Effector memory CD4-positive, alpha-beta T cell (primary cell): ENCODE data around the gene RNF208.
A peak's percentile ranks its signal among the peaks of the same experiment; 100 is the strongest.
"Not testable (repeated sequence)": the region's sequence is repeated elsewhere in the genome, so short reads cannot be mapped to it uniquely, and the experiment has no call there.

ENCODE experiments used
- DNase-seq, 3 donors: peaks; one replicate each; pipeline ENCODE4 v3.0.0-alpha.2; 2020
- H3K27ac ChIP-seq: 2 replicates; pipeline ENCODE4 v1.7.0; 2013; ENCODE audit warnings: mild to moderate bottlenecking, low read length, moderate library complexity; ENCODE audit not compliant: insufficient read depth, poor library complexity, severe bottlenecking
- H3K27me3 ChIP-seq: replicated peaks from 2 replicates; pipeline ENCODE4 v1.7.0; 2013; ENCODE audit warnings: mild to moderate bottlenecking, low read length; ENCODE audit not compliant: insufficient read depth, control insufficient read depth, poor library complexity, severe bottlenecking
- H3K36me3 ChIP-seq: 2 replicates; pipeline ENCODE4 v1.7.0; 2013; ENCODE audit warnings: mild to moderate bottlenecking, low read length, moderate library complexity; ENCODE audit not compliant: control insufficient read depth, insufficient read depth
- H3K4me1 ChIP-seq: 2 replicates; pipeline ENCODE4 v1.7.0; 2013; ENCODE audit warnings: low read length, mild to moderate bottlenecking; ENCODE audit not compliant: control insufficient read depth, insufficient read depth, poor library complexity, severe bottlenecking
- H3K4me3 ChIP-seq: 2 replicates; pipeline ENCODE4 v1.7.0; 2013; ENCODE audit warnings: low read length, low read depth, mild to moderate bottlenecking; ENCODE audit not compliant: insufficient read depth, poor library complexity, severe bottlenecking
- H3K9me3 ChIP-seq: 2 replicates; pipeline ENCODE4 v1.7.0; 2013; ENCODE audit warnings: mild to moderate bottlenecking, low read length, moderate library complexity; ENCODE audit not compliant: control insufficient read depth

The RNF208 gene

GRCh38 chr9:137265496-137266161 is 43.6 kb upstream of the RNF208 start:
- no peaks in the 10 kb centered on the region for H3K9me3 ChIP-seq
- peaks cover 49% of the 10 kb centered on the region for H3K36me3 ChIP-seq
- H3K4me3 ChIP-seq, result no peak overlapping the region
- no peak for DNase-seq
- H3K27ac ChIP-seq, result no peak overlapping the region
- H3K4me1 ChIP-seq, result no peaks in the 10 kb centered on the region
- no peaks in the 10 kb centered on the region for H3K27me3 ChIP-seq

DNA sequence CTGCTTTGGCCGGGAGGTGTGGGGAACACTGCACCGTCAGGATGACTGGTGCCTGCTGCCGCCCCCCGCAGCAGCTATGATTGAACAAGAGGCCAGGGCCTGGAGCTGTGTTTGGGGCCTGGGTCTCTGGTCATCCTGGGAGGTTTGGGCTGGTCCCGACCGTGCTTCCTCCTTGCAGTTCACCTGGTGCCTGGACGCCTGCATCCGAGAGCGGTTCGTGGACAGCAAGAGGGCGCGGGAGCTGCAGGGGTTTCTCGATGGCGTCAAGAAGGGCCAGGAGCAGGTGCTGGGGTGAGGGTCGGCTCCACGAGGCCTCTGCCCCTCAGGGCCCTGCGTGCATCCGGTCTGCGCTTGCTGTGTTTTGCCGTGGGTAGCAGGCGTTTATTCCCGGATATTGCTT is 42.0 kb upstream of the RNF208 start:
- peaks cover 43% of the 10 kb centered on the region for H3K36me3 ChIP-seq

GRCh38 chr9:137263506-137263905 is 41.5 kb upstream of the RNF208 start:
- H3K4me1 ChIP-seq, result no peaks in the 10 kb centered on the region

More for the DNA sequence above, 42.0 kb upstream of the RNF208 start:
- Histone ChIP-seq H3K9me3 (no peaks in the 10 kb centered on the region), H3K4me3 (no peak overlapping the region), H3K4me1 (no peaks in the 10 kb centered on the region), H3K27ac (no peak overlapping the region), H3K27me3 (no peaks in the 10 kb centered on the region)
- no peak for DNase-seq

GRCh38 chr9:137262909-137263285 is 40.9 kb upstream of the RNF208 start:
- Histone ChIP-seq H3K36me3 (peaks cover 44% of the 10 kb centered on the region), H3K27ac (no peak overlapping the region), H3K9me3 (no peaks in the 10 kb centered on the region), H3K4me1 (no peaks in the 10 kb centered on the region), H3K4me3 (no peak overlapping the region), H3K27me3 (no peaks in the 10 kb centered on the region)
- DNase-seq, result no peak

More at GRCh38 chr9:137263506-137263905, 41.5 kb upstream of the RNF208 start:
- no peak overlapping the region for H3K27ac ChIP-seq
- H3K4me3 ChIP-seq, result no peak overlapping the region
- H3K36me3 ChIP-seq, result peaks cover 44% of the 10 kb centered on the region
- H3K27me3 ChIP-seq, result no peaks in the 10 kb centered on the region
- DNase-seq, result no peak
- no peaks in the 10 kb centered on the region for H3K9me3 ChIP-seq

- H3K4me3 ChIP-seq, H3K27ac ChIP-seq, H3K27me3 ChIP-seq, DNase-seq, H3K9me3 ChIP-seq, H3K4me1 ChIP-seq: not testable (repeated sequence)
- peaks cover 41% of the 10 kb centered on the region for H3K36me3 ChIP-seq
Measured at GRCh38 chr9:137262173-137262908, 40.3 kb upstream of the RNF208 start.

DNA sequence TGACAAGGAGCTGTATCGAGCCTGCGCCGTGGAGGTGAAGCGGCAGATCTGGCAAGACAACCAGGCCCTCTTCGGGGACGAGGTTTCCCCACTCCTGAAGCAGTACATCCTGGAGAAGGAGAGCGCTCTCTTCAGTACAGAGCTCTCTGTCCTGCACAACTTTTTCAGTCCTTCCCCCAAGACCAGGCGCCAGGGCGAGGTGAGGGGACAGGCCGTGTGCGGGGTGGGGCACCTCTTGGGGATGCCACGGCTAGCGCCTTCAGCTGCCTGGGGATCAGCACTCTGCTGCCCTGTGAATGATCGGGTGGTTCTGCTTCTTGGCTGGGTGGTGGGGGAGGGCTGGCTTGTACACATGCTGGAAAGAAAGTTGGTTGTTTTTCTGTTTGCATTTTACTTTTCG is 34.8 kb upstream of the RNF208 start:
- no peak overlapping the region for H3K4me3 ChIP-seq
- no peak for DNase-seq

GRCh38 chr9:137256362-137256761 is 34.3 kb upstream of the RNF208 start:
- DNase-seq, result no peak
- no peaks in the 10 kb centered on the region for H3K27me3 ChIP-seq
- peak overlapping the region; percentile 80 for H3K4me3 ChIP-seq
- H3K4me1 ChIP-seq, result peaks cover 21% of the 10 kb centered on the region
- peaks cover 12% of the 10 kb centered on the region for H3K36me3 ChIP-seq
- H3K27ac ChIP-seq, result no peak overlapping the region
- no peaks in the 10 kb centered on the region for H3K9me3 ChIP-seq

More for the DNA sequence above, 34.8 kb upstream of the RNF208 start:
- H3K4me1 ChIP-seq, result peaks cover 21% of the 10 kb centered on the region
- no peak overlapping the region for H3K27ac ChIP-seq
- no peaks in the 10 kb centered on the region for H3K27me3 ChIP-seq
- no peaks in the 10 kb centered on the region for H3K9me3 ChIP-seq
- H3K36me3 ChIP-seq, result peaks cover 12% of the 10 kb centered on the region

DNA sequence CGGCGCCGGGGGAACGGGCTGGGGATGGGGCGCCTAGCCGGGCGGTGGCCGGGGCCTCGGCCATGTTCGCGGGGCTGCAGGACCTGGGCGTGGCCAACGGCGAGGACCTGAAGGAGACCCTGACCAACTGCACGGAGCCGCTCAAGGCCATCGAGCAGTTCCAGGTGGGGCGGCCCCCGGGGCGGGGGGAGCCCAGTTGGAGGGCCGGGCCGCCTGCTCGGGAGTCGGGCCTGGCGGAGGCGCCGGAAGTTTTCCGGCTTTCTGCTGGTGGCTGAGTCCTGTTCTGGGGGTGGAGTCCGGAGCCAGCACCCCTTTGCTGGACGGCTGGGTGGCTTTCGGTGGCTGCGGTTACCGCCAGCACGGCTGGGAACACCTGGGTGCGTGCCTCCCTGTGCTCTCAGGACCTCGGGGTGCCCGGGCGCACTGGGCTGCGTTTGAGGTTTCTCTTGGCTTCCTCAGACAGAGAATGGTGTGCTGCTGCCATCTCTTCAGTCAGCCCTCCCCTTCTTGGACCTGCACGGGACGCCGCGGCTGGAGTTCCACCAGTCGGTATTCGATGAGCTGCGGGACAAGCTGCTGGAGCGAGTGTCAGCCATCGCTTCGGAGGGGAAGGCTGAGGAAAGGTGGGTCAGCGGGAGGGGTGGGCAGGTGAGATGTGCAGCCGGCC is 33.5 kb upstream of the RNF208 start:
- Histone ChIP-seq H3K36me3 (peaks cover 12% of the 10 kb centered on the region), H3K27ac (peak overlapping the region; percentile 69), H3K4me3 (peak overlapping the region; percentile 80), H3K9me3 (no peaks in the 10 kb centered on the region), H3K27me3 (no peaks in the 10 kb centered on the region), H3K4me1 (peaks cover 21% of the 10 kb centered on the region)
- DNase-seq, result no peak

GRCh38 chr9:137254624-137255447 is 32.8 kb upstream of the RNF208 start, which contains the start of gene NELFB:
Gene NELFB, plus strand, starts transcription at chr9:137255327.
- Histone ChIP-seq H3K4me3 (peak within 1 kb of the TSS; percentile 85), H3K36me3 (peaks cover 12% of the 10 kb centered on the region), H3K4me1 (peaks cover 21% of the 10 kb centered on the region), H3K9me3 (no peaks in the 10 kb centered on the region), H3K27ac (peak within 1 kb of the TSS; percentile 69), H3K27me3 (no peaks in the 10 kb centered on the region)
- DNase-seq, result peak; percentile 90 to 94 (median 93)
